Colonic mucosa (tissue), 4 donors: ENCODE results near the gene ACSS3. TPM values are rescaled to one million over a fixed set of nuclear protein-coding genes. Genes with fewer than 3 reads are reported as not detected.

Source experiments
- DNase-seq: peaks from one replicate; pipeline ENCODE4 v3.0.0-alpha.2; 2020
- H3K27ac ChIP-seq: fragments of 200-600 bp; one replicate; pipeline ENCODE4 v1.8.0; 2021
- H3K27me3 ChIP-seq: fragments of 200-600 bp; one replicate; pipeline ENCODE4 v1.8.0; 2021
- H3K36me3 ChIP-seq: fragments of 200-600 bp; one replicate; pipeline ENCODE4 v1.8.0; 2021
- H3K4me1 ChIP-seq: fragments of 200-600 bp; one replicate; pipeline ENCODE4 v1.8.0; 2021; ENCODE audit warnings: mild to moderate bottlenecking
- H3K4me3 ChIP-seq: fragments of 200-600 bp; one replicate; pipeline ENCODE4 v1.8.0; 2021
- H3K9ac ChIP-seq, 2 donors: one replicate each; pipeline ENCODE4 v1.7.0; 2013; ENCODE audit warnings: control low read depth in 2 of 2, low read depth in 2 of 2, low read length in 2 of 2
- H3K9me3 ChIP-seq: fragments of 200-600 bp; one replicate; pipeline ENCODE4 v1.8.0; 2021
- CTCF ChIP-seq: fragments of 200-600 bp; IDR thresholded peaks from one replicate; pipeline ENCODE4 v1.8.0; 2022; ENCODE audit warnings: antibody characterized with exemption, mild to moderate bottlenecking
- intact Hi-C: fragments of 100-400 bp; cut with DNase I; formaldehyde crosslinking; loops from one replicate; pipeline ENCODE4 v1.14.1; 2022
- total RNA-seq, 2 donors: library from RNA; stranded (reverse); fragmentation: NEBNext Ultra II Directional in 1 of 2; extraction: Animal tissue kit (Norgen Biotek cat#: 25700) in 1 of 2; gene quantifications; one replicate each; pipeline ENCODE4 v1.2.1, GENCODE V29; 2021
- donor health status: healthy.
- donor health status: DM: no; HTN: no; CAD: no.
- donor health status: DM: no; HTN: no; CAD: no.

Gene ACSS3
- total RNA-seq, 2 donors from 2014 or later, result 0.77 to 1.6 TPM

GRCh38 chr12:81229759-81230158 is 151.9 kb downstream of the ACSS3 start:
- Histone ChIP-seq H3K27ac (no peak overlapping the region), H3K4me3 (no peak overlapping the region), H3K4me1 (no peaks in the 10 kb centered on the region), H3K9ac (no peak overlapping the region), H3K27me3 (no peaks in the 10 kb centered on the region), H3K36me3 (no peaks in the 10 kb centered on the region), H3K9me3 (no peaks in the 10 kb centered on the region)
- TF ChIP-seq CTCF, result no peak
- intact Hi-C loops, result no loop called here
- DNase-seq, result no peak

- intact Hi-C loops, result no loop called here
- no peaks in the 10 kb centered on the region for H3K36me3 ChIP-seq
- no peaks in the 10 kb centered on the region for H3K9me3 ChIP-seq
- H3K9ac ChIP-seq, result no peak overlapping the region
- no peaks in the 10 kb centered on the region for H3K4me1 ChIP-seq
- no peaks in the 10 kb centered on the region for H3K27me3 ChIP-seq
- no peak overlapping the region for H3K4me3 ChIP-seq
- DNase-seq, result no peak
- no peak for TF ChIP-seq CTCF
- H3K27ac ChIP-seq, result no peak overlapping the region
These were observed 153.9 kb downstream of the ACSS3 start for GRCh38 chr12:81231574-81232368.

GRCh38 chr12:81245458-81245857 is 167.6 kb downstream of the ACSS3 start:
- no peaks in the 10 kb centered on the region for H3K27me3 ChIP-seq
- intact Hi-C loops, result no loop called here
- no peak overlapping the region for H3K4me3 ChIP-seq
- H3K36me3 ChIP-seq, result no peaks in the 10 kb centered on the region
- peak; percentile 17 for DNase-seq
- H3K9me3 ChIP-seq, result no peaks in the 10 kb centered on the region
- H3K9ac ChIP-seq, result no peak overlapping the region
- TF ChIP-seq CTCF, result no peak
- H3K27ac ChIP-seq, result no peak overlapping the region
- H3K4me1 ChIP-seq, result no peaks in the 10 kb centered on the region

- H3K27ac ChIP-seq, result no peak overlapping the region
- no peaks in the 10 kb centered on the region for H3K27me3 ChIP-seq
- H3K9ac ChIP-seq, result no peak overlapping the region
- intact Hi-C loops, result no loop called here
- no peak overlapping the region for H3K4me3 ChIP-seq
- TF ChIP-seq CTCF, result no peak
- no peaks in the 10 kb centered on the region for H3K4me1 ChIP-seq
- no peaks in the 10 kb centered on the region for H3K36me3 ChIP-seq
- no peak for DNase-seq
- H3K9me3 ChIP-seq, result no peaks in the 10 kb centered on the region
These were observed 168.2 kb downstream of the ACSS3 start for GRCh38 chr12:81245907-81246570.

- Histone ChIP-seq H3K9me3 (no peaks in the 10 kb centered on the region), H3K4me1 (no peaks in the 10 kb centered on the region), H3K4me3 (no peak overlapping the region), H3K9ac (no peak overlapping the region), H3K27me3 (no peaks in the 10 kb centered on the region), H3K36me3 (no peaks in the 10 kb centered on the region), H3K27ac (no peak overlapping the region)
- intact Hi-C loops, result no loop called here
- no peak for DNase-seq
- no peak for TF ChIP-seq CTCF
These were observed 172.1 kb downstream of the ACSS3 start for GRCh38 chr12:81249976-81250375.
